Body of pancreas (tissue), 4 donors: ENCODE results near the gene CCDC137.

ENCODE experiments used
- CTCF ChIP-seq, 7 experiments: fragments of 450-650 bp in 4 of 7; fragments of 200-600 bp in 3 of 7; sonication (generic) in 3 of 7; IDR thresholded peaks; one replicate each; pipeline ENCODE4 v1.5.1; 2016 to 2019; ENCODE audit warnings: antibody characterized with exemption in 7 of 7
- POLR2A ChIP-seq, 3 donors: fragments of 450-650 bp; IDR thresholded peaks; one replicate each; pipeline ENCODE4 v1.6.1; 2016; ENCODE audit warnings: antibody characterized with exemption in 3 of 3, mild to moderate bottlenecking in 2 of 3

- TF ChIP-seq POLR2A (IDR thresholded peaks at IDR 0.05) (no peak), CTCF (IDR thresholded peaks at IDR 0.05) (no peak)
These were observed 16.7 kb downstream of the CCDC137 start for GRCh38 chr17:81683208-81683583.
